ENCODE data around the gene GBP2. TPM values are rescaled to one million over a fixed set of nuclear protein-coding genes. Genes with fewer than 3 reads are reported as not detected.

GBP2 gene
- polyA plus RNA-seq, 1 of the 3 experiments (the other 2 are of a cell fraction): 8.7 TPM

GRCh38 chr1:89085781-89086180, 40.1 kb downstream of the GBP2 start:
- peak; percentile 62 for DNase-seq

More at GRCh38 chr1:89085781-89086180, 40.1 kb downstream of the GBP2 start:
- Histone ChIP-seq H2AFZ (ENCODE audit: low read depth) (no peak overlapping the region), H3K27ac (ENCODE audit: low read depth in 2 of 2, low read length in 1 of 2) (no peak overlapping the region), H3K4me3 (ENCODE audit: low read depth in 2 of 2, low read length in 1 of 2) (no peak overlapping the region), H3K27me3 (ENCODE audit: insufficient read depth) (no peaks in the 10 kb centered on the region), H3K4me2 (no peak overlapping the region), H3K9ac (no peak overlapping the region), H3K4me1 (ENCODE audit: control insufficient read depth in 1 of 2, insufficient read depth in 2 of 2, low read depth in 1 of 2, low read length in 1 of 2) (peaks cover 0 to 4% of the 10 kb centered on the region in 2 experiments; a peak in 1 of 4 replicates), H3K9me3 (no peaks in the 10 kb centered on the region), H4K20me1 (ENCODE audit: insufficient read depth) (no peaks in the 10 kb centered on the region), H3K79me2 (ENCODE audit: insufficient read depth) (no peaks in the 10 kb centered on the region), H3F3A (replicated peaks; ENCODE audit: insufficient read depth) (no peaks in the 10 kb centered on the region), H3K36me3 (replicated peaks in 1 of 2; ENCODE audit: control insufficient read depth in 1 of 2, insufficient read depth in 2 of 2, low read length in 1 of 2) (no peaks in the 10 kb centered on the region), H3K9me2 (no peaks in the 10 kb centered on the region)
- ChIA-PET CTCF (interaction anchor here (0.5 to 3.1 kb wide), 47 partner anchors 10 to 516 kb away, joined by 3 to 63 read pairs (median 4); partner anchors contain the start of genes GBP1, GBP3, GBP6 and GBP7), POLR2A (no interaction called here)
- TF ChIP-seq GABPA (IDR thresholded peaks at IDR 0.05; ENCODE audit: low read depth) (no peak), MXI1 (IDR thresholded peaks at IDR 0.05; ENCODE audit: low read depth, low read length) (no peak), ZBTB33 (IDR thresholded peaks at IDR 0.05; ENCODE audit: borderline replicate concordance, low read depth) (no peak), RAD21 (IDR thresholded peaks at IDR 0.05; ENCODE audit: low read length) (peak; percentile 92), NFIC (IDR thresholded peaks at IDR 0.05; ENCODE audit: borderline replicate concordance) (no peak), TEAD4 (IDR thresholded peaks at IDR 0.05; ENCODE audit: borderline replicate concordance, insufficient read depth) (no peak), USF2 (IDR thresholded peaks at IDR 0.05; ENCODE audit: borderline replicate concordance, low read depth, low read length) (no peak), CTCF (IDR thresholded peaks at IDR 0.05) (peak; percentile 83), CHD2 (IDR thresholded peaks at IDR 0.05; ENCODE audit: low read length, partially characterized antibody) (peak; percentile 14), SIN3A (IDR thresholded peaks at IDR 0.05; ENCODE audit: borderline replicate concordance, low read depth, low read length) (no peak), REST (IDR thresholded peaks at IDR 0.05; ENCODE audit: low read depth, low read length) (no peak), SMC3 (IDR thresholded peaks at IDR 0.05; ENCODE audit: low read depth, low read length) (peak; percentile 92), RXRA (IDR thresholded peaks at IDR 0.05; ENCODE audit: borderline replicate concordance, low read depth) (no peak)

Data from SK-N-SH (cell line).